A549 (cell line): ENCODE measurements around the gene TRABD2A.

Experiments
- CEBPB ChIP-seq, 2 experiments: fragments of >200 bp in 1 of 2; sonication (Bioruptor Twin) in 1 of 2; formaldehyde crosslinking in 1 of 2; IDR thresholded peaks; 2 replicates each; pipeline ENCODE4 v1.6.1; 2012 to 2016
- CHD2 ChIP-seq: fragments of 150-350 bp; IDR thresholded peaks from 2 replicates; pipeline ENCODE4 v1.6.1; 2014; ENCODE audit warnings: low read length; ENCODE audit not compliant: partially characterized antibody
- MAFK ChIP-seq: fragments of 450-650 bp; IDR thresholded peaks from 2 replicates; pipeline ENCODE4 v1.6.1; 2014; ENCODE audit not compliant: partially characterized antibody
- POLR2A ChIP-seq: IDR thresholded peaks from 2 replicates; pipeline ENCODE4 v1.6.1; 2012; ENCODE audit warnings: mild to moderate bottlenecking, low read length
- RARB ChIP-seq: fragments of 250-450 bp; sonication (Bioruptor Pico); IDR thresholded peaks from 2 replicates; pipeline ENCODE4 v1.8.0; 2021; ENCODE audit warnings: mild to moderate bottlenecking, moderate library complexity
- RFX5 ChIP-seq: fragments of 450-650 bp; IDR thresholded peaks from 2 replicates; pipeline ENCODE4 v1.7.1; 2014; ENCODE audit warnings: antibody characterized with exemption, mild to moderate bottlenecking, moderate library complexity
- SMC3 ChIP-seq: fragments of >200 bp; sonication (Bioruptor Twin); formaldehyde crosslinking; IDR thresholded peaks from 3 replicates; pipeline ENCODE4 v1.6.1; 2018; ENCODE audit warnings: inconsistent platforms
- TF ChIP-seq, protein P1 (sequence below): fragments of >200 bp; sonication (Bioruptor Twin); formaldehyde crosslinking; IDR thresholded peaks from 3 replicates; pipeline ENCODE4 v1.5.1; 2016
- TF ChIP-seq, protein P2 (sequence below): IDR thresholded peaks from 2 replicates; pipeline ENCODE4 v1.6.1; 2012

DNA sequence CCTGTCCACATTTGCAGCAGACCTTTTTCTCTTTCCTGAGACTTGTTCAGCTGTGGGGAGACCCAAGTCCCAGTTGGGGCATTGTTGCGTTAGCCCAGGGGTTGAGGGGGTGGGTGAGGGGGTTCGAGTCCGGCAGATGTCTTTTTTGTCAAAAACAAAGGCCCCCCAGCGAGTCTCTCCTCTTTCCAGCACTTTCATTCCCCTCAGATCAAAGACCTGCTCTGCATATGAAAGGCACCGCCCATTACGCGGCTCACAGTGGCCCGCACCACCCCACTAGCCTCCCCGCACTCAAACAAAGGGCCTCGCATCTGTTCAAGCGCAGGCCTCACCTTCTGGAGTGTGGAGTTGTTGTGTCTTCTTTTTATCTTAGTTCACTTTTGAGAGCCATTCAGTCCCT is 25.2 kb downstream of the TRABD2A start:
- TF ChIP-seq MAFK (no peak), RARB (CRISPR knock-in tag) (no peak), POLR2A (no peak), RFX5 (no peak), CEBPB (IDR thresholded peaks at IDR 0.05) (no peak), CHD2 (no peak), SMC3 (no peak)
- TF ChIP-seq, protein P1, sequence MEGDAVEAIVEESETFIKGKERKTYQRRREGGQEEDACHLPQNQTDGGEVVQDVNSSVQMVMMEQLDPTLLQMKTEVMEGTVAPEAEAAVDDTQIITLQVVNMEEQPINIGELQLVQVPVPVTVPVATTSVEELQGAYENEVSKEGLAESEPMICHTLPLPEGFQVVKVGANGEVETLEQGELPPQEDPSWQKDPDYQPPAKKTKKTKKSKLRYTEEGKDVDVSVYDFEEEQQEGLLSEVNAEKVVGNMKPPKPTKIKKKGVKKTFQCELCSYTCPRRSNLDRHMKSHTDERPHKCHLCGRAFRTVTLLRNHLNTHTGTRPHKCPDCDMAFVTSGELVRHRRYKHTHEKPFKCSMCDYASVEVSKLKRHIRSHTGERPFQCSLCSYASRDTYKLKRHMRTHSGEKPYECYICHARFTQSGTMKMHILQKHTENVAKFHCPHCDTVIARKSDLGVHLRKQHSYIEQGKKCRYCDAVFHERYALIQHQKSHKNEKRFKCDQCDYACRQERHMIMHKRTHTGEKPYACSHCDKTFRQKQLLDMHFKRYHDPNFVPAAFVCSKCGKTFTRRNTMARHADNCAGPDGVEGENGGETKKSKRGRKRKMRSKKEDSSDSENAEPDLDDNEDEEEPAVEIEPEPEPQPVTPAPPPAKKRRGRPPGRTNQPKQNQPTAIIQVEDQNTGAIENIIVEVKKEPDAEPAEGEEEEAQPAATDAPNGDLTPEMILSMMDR = no peak
- TF ChIP-seq, protein P2, sequence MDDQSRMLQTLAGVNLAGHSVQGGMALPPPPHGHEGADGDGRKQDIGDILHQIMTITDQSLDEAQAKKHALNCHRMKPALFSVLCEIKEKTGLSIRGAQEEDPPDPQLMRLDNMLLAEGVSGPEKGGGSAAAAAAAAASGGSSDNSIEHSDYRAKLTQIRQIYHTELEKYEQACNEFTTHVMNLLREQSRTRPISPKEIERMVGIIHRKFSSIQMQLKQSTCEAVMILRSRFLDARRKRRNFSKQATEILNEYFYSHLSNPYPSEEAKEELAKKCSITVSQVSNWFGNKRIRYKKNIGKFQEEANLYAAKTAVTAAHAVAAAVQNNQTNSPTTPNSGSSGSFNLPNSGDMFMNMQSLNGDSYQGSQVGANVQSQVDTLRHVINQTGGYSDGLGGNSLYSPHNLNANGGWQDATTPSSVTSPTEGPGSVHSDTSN = no peak
